Adrenal gland (tissue), 5 donors: ENCODE results near the gene SHISA2.

ENCODE experiments used
- CTCF ChIP-seq, 6 experiments: fragments of 450-650 bp in 4 of 6; fragments of 200-600 bp in 2 of 6; sonication (generic) in 1 of 6; IDR thresholded peaks; 1 replicate in 5 of 6; 2 replicates in 1 of 6; pipeline versions ENCODE4 v1.5.1 to v1.8.0; 2016 to 2021; ENCODE audit warnings: antibody characterized with exemption in 6 of 6, mild to moderate bottlenecking in 2 of 6, moderate library complexity in 1 of 6
- POLR2A ChIP-seq, 2 donors: fragments of 450-650 bp; IDR thresholded peaks; one replicate each; pipeline ENCODE4 v1.6.1; 2017; ENCODE audit warnings: antibody characterized with exemption in 2 of 2, mild to moderate bottlenecking in 2 of 2, moderate library complexity in 1 of 2
- donor health status: DM: no; HTN: no; CAD: no.

- TF ChIP-seq CTCF (IDR thresholded peaks at IDR 0.05) (no peak), POLR2A (IDR thresholded peaks at IDR 0.05) (no peak)
Observed at GRCh38 chr13:26075498-26075897, 23.7 kb upstream of the SHISA2 start.
